ENCODE results near the gene RBL2. TPM values are rescaled to one million over a fixed set of nuclear protein-coding genes. Genes with fewer than 3 reads are reported as not detected.

RBL2 gene
- total and polyA plus RNA-seq, 2 of the 13 experiments (the other 11 are each of a cell fraction or from before 2014, with no cell fraction given) = 41.2 to 60.9 TPM

DNA sequence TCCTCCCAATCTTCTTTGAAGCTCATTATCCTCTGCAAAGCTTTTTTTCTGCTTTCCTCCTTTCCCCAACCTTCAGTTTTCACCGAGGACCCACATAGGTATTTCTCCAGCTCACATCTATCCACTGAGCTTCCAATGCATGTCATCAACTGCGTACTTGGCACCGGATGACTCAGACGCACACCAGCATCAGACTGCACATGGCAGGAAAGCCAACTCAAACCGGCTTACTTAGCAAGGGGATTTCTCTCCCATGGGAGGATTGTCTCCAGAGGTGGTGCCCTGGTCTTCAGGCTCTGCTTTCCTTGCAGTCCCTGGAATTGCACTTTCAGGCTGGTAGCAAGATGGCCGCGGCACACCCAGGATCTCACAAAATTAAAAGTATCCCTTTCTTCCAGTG is 70.4 kb downstream of the RBL2 start:
- no peak for DNase-seq (ENCODE audit: low spot score)
- in situ Hi-C loops (cut with HindIII; ENCODE audit: extremely low pct_ligation_motif_present, low pct_unique_long_range_greater_than_20kb) = no loop called here
- ATAC-seq = no peak
- FAIRE-seq = no peak
- intact Hi-C loops (cut with micrococcal nuclease; ENCODE audit: unreplicated experiment) = no loop called here
- ChIA-PET POLR2A (interaction anchor here (1.0 to 2.5 kb wide), 7 partner anchors 8 to 781 kb away, joined by 3 to 20 read pairs (median 3); partner anchors contain the start of gene RBL2), CTCF (ENCODE audit: low intra/inter-chr PET ratio, low total read pairs) (no interaction called here)
- no peaks in the 10 kb centered on the region for H3K36me3 ChIP-seq (replicated peaks in 1 of 2; ENCODE audit: control insufficient read depth in 1 of 2, insufficient read depth in 2 of 2, low read length in 2 of 2)
- no peaks in the 10 kb centered on the region; a peak in 1 of 5 replicates for H3K27me3 ChIP-seq (ENCODE audit: control insufficient read depth in 1 of 2, insufficient read depth in 2 of 2, low read length in 2 of 2)
- peak overlapping the region in 2 of 3 experiments; percentile 73 to 88; a peak in 3 of 6 replicates for H3K4me3 ChIP-seq (replicated peaks in 1 of 3; ENCODE audit: insufficient read depth in 1 of 3, low read depth in 2 of 3, low read length in 3 of 3)
- 88% methylated on average over 7 of the region's 7 CpGs for WGBS (ENCODE audit: low lambda C conversion rate)
- no peak overlapping the region for H2AFZ ChIP-seq (ENCODE audit: low read length)
- H3K4me2 ChIP-seq (ENCODE audit: low read depth, low read length) = peak overlapping the region; percentile 97
- no TSS peak for BruUV-seq (replicated peaks)
- peak overlapping the region; percentile 73; the same call in 1 of the 2 replicates for H3K9ac ChIP-seq (ENCODE audit: insufficient read depth, low read depth, low read length)
- no peaks in the 10 kb centered on the region for H3K9me3 ChIP-seq (ENCODE audit: low read length)
- no peaks in the 10 kb centered on the region for H4K20me1 ChIP-seq (ENCODE audit: insufficient read depth, low read length)
- H3K79me2 ChIP-seq (ENCODE audit: insufficient read depth, low read length) = peaks cover 14% of the 10 kb centered on the region
- peak overlapping the region; percentile 71 for H3K27ac ChIP-seq (ENCODE audit: extremely low read length, insufficient read depth, low read length)
- TF ChIP-seq ZSCAN31 (CRISPR knock-in tag; IDR thresholded peaks at IDR 0.05; ENCODE audit: low read depth) (0 out of 2 replicates have a peak, but pooled peaks have one; percentile 14), ZBTB21 (CRISPR knock-in tag; IDR thresholded peaks at IDR 0.05) (no peak), PHF5A (CRISPR knock-in tag; IDR thresholded peaks at IDR 0.05; ENCODE audit: low read depth, unreplicated experiment) (peak; percentile 17), FOSL2 (CRISPR knock-in tag; IDR thresholded peaks at IDR 0.05) (peak; percentile 25; the same call in 1 of the 2 replicates), STAG1 (CRISPR knock-in tag; IDR thresholded peaks at IDR 0.05) (no peak)
- H3K4me1 ChIP-seq (ENCODE audit: insufficient read depth, low read length) = peaks cover 32% of the 10 kb centered on the region

DNA sequence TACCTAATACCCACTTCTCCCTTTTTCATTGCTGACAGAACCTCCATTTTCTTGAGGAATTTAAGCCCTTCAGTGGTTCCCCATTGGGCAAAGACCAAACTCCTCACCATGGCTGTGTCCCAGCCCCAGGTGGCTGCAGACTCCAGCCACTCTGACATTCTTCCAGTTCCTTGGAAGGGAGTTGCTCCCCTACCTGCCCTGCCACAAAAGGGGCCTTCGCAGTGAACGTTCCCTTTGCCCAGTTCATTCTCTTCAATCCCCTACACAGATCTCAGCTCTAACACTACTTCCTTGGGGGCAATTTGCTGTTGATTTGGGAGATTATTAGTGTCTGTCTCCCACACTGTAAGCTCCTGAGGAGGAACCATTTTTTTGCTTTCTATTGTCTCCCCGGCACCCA is 72.0 kb downstream of the RBL2 start:
- no TSS peak for BruUV-seq (replicated peaks)
- ATAC-seq = no peak
- no peak for FAIRE-seq
- no peak overlapping the region for H3K9ac ChIP-seq (ENCODE audit: insufficient read depth, low read depth, low read length)
- H3K4me3 ChIP-seq (replicated peaks in 1 of 3; ENCODE audit: insufficient read depth in 1 of 3, low read depth in 2 of 3, low read length in 3 of 3) = no peak overlapping the region
- POLR2A ChIA-PET = no interaction called here
- H3K79me2 ChIP-seq (ENCODE audit: insufficient read depth, low read length) = peaks cover 12% of the 10 kb centered on the region
- in situ Hi-C loops (cut with HindIII; ENCODE audit: extremely low pct_ligation_motif_present, low pct_unique_long_range_greater_than_20kb) = no loop called here
- peaks cover 42% of the 10 kb centered on the region for H3K4me1 ChIP-seq (ENCODE audit: insufficient read depth, low read length)
- intact Hi-C loops (cut with micrococcal nuclease; ENCODE audit: unreplicated experiment) = no loop called here
- no peaks in the 10 kb centered on the region for H3K36me3 ChIP-seq (replicated peaks in 1 of 2; ENCODE audit: control insufficient read depth in 1 of 2, insufficient read depth in 2 of 2, low read length in 2 of 2)
- H2AFZ ChIP-seq (ENCODE audit: low read length) = no peak overlapping the region
- no peak overlapping the region for H3K4me2 ChIP-seq (ENCODE audit: low read depth, low read length)
- no peaks in the 10 kb centered on the region for H3K9me3 ChIP-seq (ENCODE audit: low read length)
- TF ChIP-seq ZZZ3 (CRISPR knock-in tag; IDR thresholded peaks at IDR 0.05; ENCODE audit: borderline replicate concordance) (no peak), ATAD3A (CRISPR knock-in tag; IDR thresholded peaks at IDR 0.05) (no peak), U2AF1 (optimal IDR thresholded peaks at IDR 0.05; ENCODE audit: low read depth, low read length) (no peak), ZFX (CRISPR knock-in tag; IDR thresholded peaks at IDR 0.05; ENCODE audit: low read depth) (no peak), SALL1 (CRISPR knock-in tag; IDR thresholded peaks at IDR 0.05) (no peak), NR2F1 (CRISPR knock-in tag; IDR thresholded peaks at IDR 0.05) (no peak), PAWR (CRISPR knock-in tag; IDR thresholded peaks at IDR 0.05; ENCODE audit: borderline replicate concordance) (no peak), ZNF20 (CRISPR knock-in tag; IDR thresholded peaks at IDR 0.05) (no peak), ZNF562 (CRISPR knock-in tag; IDR thresholded peaks at IDR 0.05; ENCODE audit: borderline replicate concordance) (no peak), KAT2B (IDR thresholded peaks at IDR 0.05; ENCODE audit: borderline replicate concordance, low read depth, low read length) (no peak), ARNT2 (CRISPR knock-in tag; IDR thresholded peaks at IDR 0.05; ENCODE audit: low read depth) (no peak), ZNF17 (CRISPR knock-in tag; IDR thresholded peaks at IDR 0.05) (no peak), ZNF296 (CRISPR knock-in tag; conservative IDR thresholded peaks at IDR 0.05) (no peak)
- TF ChIP-seq, protein P1, sequence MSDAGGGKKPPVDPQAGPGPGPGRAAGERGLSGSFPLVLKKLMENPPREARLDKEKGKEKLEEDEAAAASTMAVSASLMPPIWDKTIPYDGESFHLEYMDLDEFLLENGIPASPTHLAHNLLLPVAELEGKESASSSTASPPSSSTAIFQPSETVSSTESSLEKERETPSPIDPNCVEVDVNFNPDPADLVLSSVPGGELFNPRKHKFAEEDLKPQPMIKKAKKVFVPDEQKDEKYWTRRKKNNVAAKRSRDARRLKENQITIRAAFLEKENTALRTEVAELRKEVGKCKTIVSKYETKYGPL (CRISPR knock-in tag; IDR thresholded peaks at IDR 0.05) = no peak
- TF ChIP-seq, protein P2, sequence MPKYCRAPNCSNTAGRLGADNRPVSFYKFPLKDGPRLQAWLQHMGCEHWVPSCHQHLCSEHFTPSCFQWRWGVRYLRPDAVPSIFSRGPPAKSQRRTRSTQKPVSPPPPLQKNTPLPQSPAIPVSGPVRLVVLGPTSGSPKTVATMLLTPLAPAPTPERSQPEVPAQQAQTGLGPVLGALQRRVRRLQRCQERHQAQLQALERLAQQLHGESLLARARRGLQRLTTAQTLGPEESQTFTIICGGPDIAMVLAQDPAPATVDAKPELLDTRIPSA (CRISPR knock-in tag; IDR thresholded peaks at IDR 0.05; ENCODE audit: borderline replicate concordance) = no peak
- H4K20me1 ChIP-seq (ENCODE audit: insufficient read depth, low read length) = no peaks in the 10 kb centered on the region
- CTCF ChIA-PET (ENCODE audit: low intra/inter-chr PET ratio, low total read pairs) = no interaction called here
- no peak overlapping the region for H3K27ac ChIP-seq (ENCODE audit: extremely low read length, insufficient read depth, low read length)
- no peaks in the 10 kb centered on the region; a peak in 1 of 5 replicates for H3K27me3 ChIP-seq (ENCODE audit: control insufficient read depth in 1 of 2, insufficient read depth in 2 of 2, low read length in 2 of 2)
- DNase-seq (ENCODE audit: low spot score) = no peak
- WGBS (ENCODE audit: low lambda C conversion rate) = 53% methylated on average over 3 of the region's 3 CpGs

Data from HepG2 (cell line).